Kidney epithelial cell (primary cell): ENCODE measurements around the gene PLEKHM3. TPM values are rescaled to one million over a fixed set of nuclear protein-coding genes. Genes with fewer than 3 reads are reported as not detected.

Experiments used
- DNase-seq: peaks from one replicate; pipeline ENCODE4 v3.0.0-alpha.2; 2010; ENCODE audit warnings: low read depth
- H3K27me3 ChIP-seq: 2 replicates; pipeline ENCODE4 v1.6.0; 2011; ENCODE audit warnings: low read length; ENCODE audit not compliant: control insufficient read depth, insufficient read depth
- H3K36me3 ChIP-seq: 2 replicates; pipeline ENCODE4 v1.5.1; 2011; ENCODE audit warnings: low read length; ENCODE audit not compliant: control insufficient read depth, insufficient read depth
- H3K4me3 ChIP-seq: 2 replicates; pipeline ENCODE4 v1.5.1; 2011; ENCODE audit warnings: low read depth, mild to moderate bottlenecking, control low read depth, low read length
- total RNA-seq: library from RNA; depleted of rRNA; stranded (reverse); fragments of >200 nt; gene quantifications from 2 replicates; pipeline ENCODE4 v1.2.3, GENCODE V29; 2015
- TF ChIP-seq, protein P1 (sequence below): IDR thresholded peaks from 2 replicates; pipeline ENCODE4 v1.5.1; 2011; ENCODE audit warnings: mild to moderate bottlenecking, moderate library complexity, low read length, control low read depth, inconsistent platforms; ENCODE audit not compliant: insufficient read depth, poor library complexity, severe bottlenecking

Gene PLEKHM3
- total RNA-seq, 1 donor from 2014 or later = 6.3 TPM

DNA sequence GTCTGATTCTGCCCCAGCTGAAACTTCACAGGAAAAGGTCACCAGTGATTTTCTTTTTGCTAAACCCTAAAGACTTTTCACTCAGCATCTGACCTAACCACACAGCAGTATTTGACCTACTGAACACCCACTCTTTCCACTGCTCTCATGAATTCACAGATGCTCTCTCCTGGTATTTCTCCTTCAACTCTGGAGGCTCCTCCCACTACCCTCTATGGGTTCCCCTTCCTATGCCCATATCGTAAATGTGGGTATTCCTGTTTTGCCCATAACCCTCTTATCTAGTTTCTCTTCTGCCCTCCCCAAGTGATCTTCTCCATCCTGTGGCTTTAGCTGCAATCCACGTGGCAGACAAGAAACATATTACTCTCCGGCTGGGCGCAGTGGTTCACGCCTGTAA is 7.6 kb downstream of the PLEKHM3 start:
- no peak overlapping the region for H3K4me3 ChIP-seq
- no peaks in the 10 kb centered on the region for H3K36me3 ChIP-seq
- DNase-seq = no peak
- TF ChIP-seq, protein P1, sequence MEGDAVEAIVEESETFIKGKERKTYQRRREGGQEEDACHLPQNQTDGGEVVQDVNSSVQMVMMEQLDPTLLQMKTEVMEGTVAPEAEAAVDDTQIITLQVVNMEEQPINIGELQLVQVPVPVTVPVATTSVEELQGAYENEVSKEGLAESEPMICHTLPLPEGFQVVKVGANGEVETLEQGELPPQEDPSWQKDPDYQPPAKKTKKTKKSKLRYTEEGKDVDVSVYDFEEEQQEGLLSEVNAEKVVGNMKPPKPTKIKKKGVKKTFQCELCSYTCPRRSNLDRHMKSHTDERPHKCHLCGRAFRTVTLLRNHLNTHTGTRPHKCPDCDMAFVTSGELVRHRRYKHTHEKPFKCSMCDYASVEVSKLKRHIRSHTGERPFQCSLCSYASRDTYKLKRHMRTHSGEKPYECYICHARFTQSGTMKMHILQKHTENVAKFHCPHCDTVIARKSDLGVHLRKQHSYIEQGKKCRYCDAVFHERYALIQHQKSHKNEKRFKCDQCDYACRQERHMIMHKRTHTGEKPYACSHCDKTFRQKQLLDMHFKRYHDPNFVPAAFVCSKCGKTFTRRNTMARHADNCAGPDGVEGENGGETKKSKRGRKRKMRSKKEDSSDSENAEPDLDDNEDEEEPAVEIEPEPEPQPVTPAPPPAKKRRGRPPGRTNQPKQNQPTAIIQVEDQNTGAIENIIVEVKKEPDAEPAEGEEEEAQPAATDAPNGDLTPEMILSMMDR = no peak
- H3K27me3 ChIP-seq = no peaks in the 10 kb centered on the region

DNA sequence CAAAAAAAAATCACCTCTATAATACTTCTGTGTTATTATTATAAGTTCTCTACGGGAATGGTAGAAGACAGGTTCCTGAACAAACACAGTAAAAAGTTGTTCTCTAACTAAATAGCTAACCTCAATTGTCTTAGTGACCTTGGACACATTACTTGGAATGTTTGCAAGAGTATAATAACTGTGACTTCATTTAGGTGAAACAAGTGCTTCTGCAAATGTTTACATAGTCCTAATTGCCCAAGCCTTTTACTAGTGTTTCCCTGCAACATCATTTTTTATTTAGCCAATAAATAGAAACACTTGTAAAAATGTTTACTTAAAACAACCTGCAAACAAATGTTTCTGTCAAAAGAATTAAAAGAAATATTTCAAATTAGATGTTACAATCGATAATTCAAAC is 9.9 kb downstream of the PLEKHM3 start:
- Histone ChIP-seq H3K36me3 (no peaks in the 10 kb centered on the region), H3K4me3 (no peak overlapping the region), H3K27me3 (no peaks in the 10 kb centered on the region)
- TF ChIP-seq, protein P1 = no peak
- DNase-seq = no peak

DNA sequence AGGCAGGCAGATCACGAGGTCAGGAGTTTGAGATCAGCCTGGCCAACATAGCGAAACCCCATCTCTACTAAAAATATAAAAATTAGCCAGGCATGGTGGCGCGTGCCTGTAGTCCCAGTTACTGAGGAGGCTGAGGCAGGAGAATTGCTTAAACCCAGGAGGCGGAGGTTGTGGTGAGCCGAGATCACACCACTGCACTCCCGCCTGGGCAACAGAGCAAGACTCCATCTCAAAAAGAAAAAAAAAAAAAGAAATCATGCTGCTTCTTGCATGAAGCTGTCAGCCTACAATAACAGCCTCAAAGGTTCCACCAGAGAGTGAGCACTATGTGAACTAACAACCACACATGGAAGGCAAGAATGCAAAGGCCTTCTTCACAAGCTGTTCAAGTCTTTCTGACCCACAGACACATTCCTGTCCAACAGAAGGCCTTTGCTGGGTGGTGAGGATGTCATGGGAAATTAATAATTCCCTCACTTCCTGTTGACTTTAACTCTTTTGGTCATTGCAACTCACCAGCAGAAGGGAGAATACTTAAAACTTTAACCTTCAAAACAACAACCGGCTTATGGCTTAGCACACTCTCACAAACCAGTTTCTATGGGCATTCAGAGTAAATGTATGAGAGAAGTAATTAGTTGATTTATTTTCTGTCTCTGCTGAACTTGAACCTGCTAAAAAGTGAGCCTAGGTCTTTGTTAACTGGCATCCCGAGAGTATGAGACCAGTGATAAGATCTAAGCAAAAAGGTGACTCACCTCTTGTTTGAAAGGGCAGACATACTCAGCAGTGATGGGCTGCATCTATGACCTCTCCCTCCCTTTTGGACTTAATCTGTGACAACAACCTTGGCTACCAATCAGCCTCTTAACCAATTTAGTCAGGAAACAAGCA is 11.8 kb downstream of the PLEKHM3 start:
- Histone ChIP-seq H3K27me3 (no peaks in the 10 kb centered on the region), H3K4me3 (no peak overlapping the region), H3K36me3 (no peaks in the 10 kb centered on the region)
- DNase-seq = no peak
- TF ChIP-seq, protein P1 = no peak

DNA sequence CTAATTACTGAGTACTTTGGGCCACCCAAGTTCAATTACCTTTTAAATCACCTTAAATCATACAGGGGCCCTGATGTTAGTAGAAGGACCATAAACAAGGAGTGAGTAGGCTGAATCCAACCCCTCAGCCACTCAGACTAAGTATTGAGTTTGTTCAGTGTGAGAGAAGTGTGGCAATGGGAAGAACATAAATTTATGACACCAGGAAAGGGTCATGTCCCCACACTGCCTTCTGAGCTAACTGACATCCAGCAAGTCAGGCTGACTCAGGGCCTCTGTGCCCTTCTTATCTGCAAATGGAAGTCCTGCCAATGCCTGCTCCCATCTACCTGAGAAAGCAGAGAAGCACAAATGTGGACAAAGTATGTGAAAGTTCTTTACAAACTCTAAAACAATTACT is 12.9 kb downstream of the PLEKHM3 start:
- DNase-seq = no peak
- Histone ChIP-seq H3K4me3 (no peak overlapping the region), H3K36me3 (no peaks in the 10 kb centered on the region), H3K27me3 (no peaks in the 10 kb centered on the region)
- TF ChIP-seq, protein P1 = no peak

DNA sequence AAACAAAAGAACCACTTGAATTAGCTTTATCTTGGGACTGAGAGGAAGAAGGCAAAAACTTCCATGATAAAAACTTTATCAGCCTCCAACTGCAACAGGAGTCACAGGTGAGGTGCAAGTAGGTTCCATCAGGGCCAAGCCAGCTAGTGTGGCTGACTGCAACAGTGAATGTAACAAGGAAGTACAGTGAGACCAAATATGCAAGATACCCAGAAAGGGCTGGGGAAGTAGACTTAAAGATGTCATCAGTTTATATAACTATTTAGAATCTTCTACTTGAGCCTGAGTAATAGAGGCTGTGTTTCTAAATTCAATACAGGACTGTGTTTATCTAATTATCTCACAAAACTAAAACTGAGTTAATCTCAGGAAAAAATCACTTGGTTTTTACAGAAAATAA is 14.8 kb downstream of the PLEKHM3 start:
- DNase-seq = no peak
- TF ChIP-seq, protein P1 = no peak
- Histone ChIP-seq H3K36me3 (no peaks in the 10 kb centered on the region), H3K27me3 (no peaks in the 10 kb centered on the region), H3K4me3 (no peak overlapping the region)

DNA sequence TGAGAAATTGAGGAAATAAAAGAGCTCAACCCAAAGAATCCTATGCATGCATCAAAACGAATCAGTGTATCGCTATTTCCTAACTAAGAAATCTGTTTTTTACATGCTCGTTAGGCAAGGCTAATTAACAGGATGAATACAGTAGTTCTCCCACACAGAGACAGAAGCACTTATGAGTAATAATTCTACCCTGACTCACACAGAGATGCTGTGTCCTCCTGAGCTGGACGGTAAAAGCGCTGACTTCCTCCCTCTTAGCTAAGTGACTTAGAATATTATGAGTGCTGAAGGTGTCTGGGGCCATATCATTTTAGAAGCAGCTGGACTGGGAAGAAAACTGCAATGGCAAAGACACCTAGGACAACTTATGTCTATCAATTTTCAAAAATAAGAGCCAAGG is 18.5 kb downstream of the PLEKHM3 start:
- no peak for DNase-seq
- no peak overlapping the region for H3K4me3 ChIP-seq
- TF ChIP-seq, protein P1 = no peak
- H3K36me3 ChIP-seq = no peaks in the 10 kb centered on the region
- no peaks in the 10 kb centered on the region for H3K27me3 ChIP-seq
